Skeletal muscle satellite cell (primary cell): ENCODE results near the gene PPA2.

Source experiments
- H3K27me3 ChIP-seq: 2 replicates; pipeline ENCODE4 v1.7.0; 2013; ENCODE audit warnings: low read length; ENCODE audit not compliant: control insufficient read depth, insufficient read depth
- H3K36me3 ChIP-seq: 2 replicates; pipeline ENCODE4 v1.7.0; 2013; ENCODE audit warnings: mild to moderate bottlenecking, control low read depth, low read length; ENCODE audit not compliant: insufficient read depth
- H3K4me1 ChIP-seq: 2 replicates; pipeline ENCODE4 v1.7.0; 2013; ENCODE audit warnings: low read length; ENCODE audit not compliant: control insufficient read depth, insufficient read depth
- H3K4me2 ChIP-seq: 2 replicates; pipeline ENCODE4 v1.7.0; 2013; ENCODE audit warnings: mild to moderate bottlenecking, low read length
- H3K4me3 ChIP-seq: 2 replicates; pipeline ENCODE4 v1.7.0; 2013; ENCODE audit warnings: low read length
- H3K9ac ChIP-seq: 2 replicates; pipeline ENCODE4 v1.7.0; 2013; ENCODE audit warnings: mild to moderate bottlenecking, low read depth, low read length, moderate library complexity
- H3K9me3 ChIP-seq: replicated peaks from 2 replicates; pipeline ENCODE4 v1.7.0; 2013; ENCODE audit warnings: mild to moderate bottlenecking, control low read depth, low read length

The PPA2 gene

GRCh38 chr4:105458001-105458400, 15.9 kb downstream of the PPA2 start:
- no peaks in the 10 kb centered on the region for H3K9me3 ChIP-seq
- peaks cover 8% of the 10 kb centered on the region for H3K4me1 ChIP-seq
- peaks cover 12% of the 10 kb centered on the region for H3K36me3 ChIP-seq
- H3K4me2 ChIP-seq = no peak overlapping the region
- H3K4me3 ChIP-seq = no peak overlapping the region
- H3K27me3 ChIP-seq = no peaks in the 10 kb centered on the region
- H3K9ac ChIP-seq = no peak overlapping the region

- peaks cover 8% of the 10 kb centered on the region for H3K4me1 ChIP-seq
- H3K9me3 ChIP-seq = no peaks in the 10 kb centered on the region
- peaks cover 15% of the 10 kb centered on the region for H3K36me3 ChIP-seq
- no peak overlapping the region for H3K9ac ChIP-seq
- H3K27me3 ChIP-seq = no peaks in the 10 kb centered on the region
- no peak overlapping the region for H3K4me2 ChIP-seq
- no peak overlapping the region for H3K4me3 ChIP-seq
These were observed 17.9 kb downstream of the PPA2 start for GRCh38 chr4:105455998-105456397.

- H3K4me2 ChIP-seq = no peak overlapping the region
- peaks cover 15% of the 10 kb centered on the region for H3K36me3 ChIP-seq
- no peaks in the 10 kb centered on the region for H3K9me3 ChIP-seq
- no peak overlapping the region for H3K9ac ChIP-seq
- H3K4me3 ChIP-seq = no peak overlapping the region
- H3K27me3 ChIP-seq = no peaks in the 10 kb centered on the region
- peaks cover 8% of the 10 kb centered on the region for H3K4me1 ChIP-seq
These were observed 18.7 kb downstream of the PPA2 start for GRCh38 chr4:105455182-105455581.

GRCh38 chr4:105453550-105454205, 20.2 kb downstream of the PPA2 start:
- no peak overlapping the region for H3K4me2 ChIP-seq
- no peak overlapping the region for H3K4me3 ChIP-seq

GRCh38 chr4:105451346-105451745, 22.5 kb downstream of the PPA2 start:
- Histone ChIP-seq H3K4me1 (no peaks in the 10 kb centered on the region), H3K27me3 (no peaks in the 10 kb centered on the region), H3K36me3 (peaks cover 12% of the 10 kb centered on the region), H3K4me3 (no peak overlapping the region), H3K9me3 (no peaks in the 10 kb centered on the region), H3K9ac (no peak overlapping the region), H3K4me2 (no peak overlapping the region)

More at GRCh38 chr4:105453550-105454205, 20.2 kb downstream of the PPA2 start:
- Histone ChIP-seq H3K4me1 (peaks cover 8% of the 10 kb centered on the region), H3K36me3 (peaks cover 15% of the 10 kb centered on the region), H3K9me3 (no peaks in the 10 kb centered on the region), H3K9ac (no peak overlapping the region), H3K27me3 (no peaks in the 10 kb centered on the region)

- no peaks in the 10 kb centered on the region for H3K9me3 ChIP-seq
- H3K4me2 ChIP-seq = no peak overlapping the region
- H3K27me3 ChIP-seq = no peaks in the 10 kb centered on the region
- peaks cover 10% of the 10 kb centered on the region for H3K36me3 ChIP-seq
- no peaks in the 10 kb centered on the region for H3K4me1 ChIP-seq
- H3K9ac ChIP-seq = no peak overlapping the region
- no peak overlapping the region for H3K4me3 ChIP-seq
These were observed 33.0 kb downstream of the PPA2 start for GRCh38 chr4:105440890-105441289.

- Histone ChIP-seq H3K4me2 (no peak overlapping the region), H3K36me3 (peaks cover 18% of the 10 kb centered on the region)
These were observed 36.2 kb downstream of the PPA2 start for GRCh38 chr4:105437637-105438036.

GRCh38 chr4:105436414-105436813, 37.4 kb downstream of the PPA2 start:
- no peaks in the 10 kb centered on the region for H3K4me1 ChIP-seq
- peaks cover 18% of the 10 kb centered on the region for H3K36me3 ChIP-seq
- H3K9ac ChIP-seq = no peak overlapping the region
- no peak overlapping the region for H3K4me2 ChIP-seq
- H3K9me3 ChIP-seq = no peaks in the 10 kb centered on the region
- H3K4me3 ChIP-seq = no peak overlapping the region
- no peaks in the 10 kb centered on the region for H3K27me3 ChIP-seq

More at GRCh38 chr4:105437637-105438036, 36.2 kb downstream of the PPA2 start:
- no peak overlapping the region for H3K9ac ChIP-seq
- no peaks in the 10 kb centered on the region for H3K9me3 ChIP-seq
- H3K4me1 ChIP-seq = no peaks in the 10 kb centered on the region
- H3K4me3 ChIP-seq = no peak overlapping the region
- H3K27me3 ChIP-seq = no peaks in the 10 kb centered on the region

GRCh38 chr4:105434940-105435339, 38.9 kb downstream of the PPA2 start:
- H3K4me2 ChIP-seq = no peak overlapping the region
- no peaks in the 10 kb centered on the region for H3K27me3 ChIP-seq
- no peak overlapping the region for H3K4me3 ChIP-seq
- no peaks in the 10 kb centered on the region for H3K4me1 ChIP-seq
- peaks cover 18% of the 10 kb centered on the region for H3K36me3 ChIP-seq
- no peak overlapping the region for H3K9ac ChIP-seq
- H3K9me3 ChIP-seq = no peaks in the 10 kb centered on the region

GRCh38 chr4:105433421-105433820, 40.4 kb downstream of the PPA2 start:
- no peak overlapping the region for H3K9ac ChIP-seq
- peaks cover 18% of the 10 kb centered on the region for H3K36me3 ChIP-seq
- no peak overlapping the region for H3K4me2 ChIP-seq
- no peak overlapping the region for H3K4me3 ChIP-seq
- H3K4me1 ChIP-seq = no peaks in the 10 kb centered on the region
- no peaks in the 10 kb centered on the region for H3K9me3 ChIP-seq
- H3K27me3 ChIP-seq = no peaks in the 10 kb centered on the region

- H3K9ac ChIP-seq = no peak overlapping the region
- no peak overlapping the region for H3K4me3 ChIP-seq
- H3K36me3 ChIP-seq = peaks cover 16% of the 10 kb centered on the region
- no peaks in the 10 kb centered on the region for H3K4me1 ChIP-seq
- H3K27me3 ChIP-seq = no peaks in the 10 kb centered on the region
- H3K4me2 ChIP-seq = no peak overlapping the region
- H3K9me3 ChIP-seq = no peaks in the 10 kb centered on the region
These were observed 41.4 kb downstream of the PPA2 start for GRCh38 chr4:105432438-105432837.

GRCh38 chr4:105430811-105431210, 43.1 kb downstream of the PPA2 start:
- Histone ChIP-seq H3K9ac (no peak overlapping the region), H3K27me3 (no peaks in the 10 kb centered on the region), H3K4me2 (no peak overlapping the region), H3K4me1 (no peaks in the 10 kb centered on the region), H3K9me3 (no peaks in the 10 kb centered on the region), H3K4me3 (no peak overlapping the region), H3K36me3 (peaks cover 14% of the 10 kb centered on the region)
